ENCODE results near the gene CCDC186. TPM values are rescaled to one million over a fixed set of nuclear protein-coding genes. Genes with fewer than 3 reads are reported as not detected.

Gene CCDC186
- 3.2 to 6.8 TPM (median 5.3 TPM) in 5 replicates for total RNA-seq (2022; extraction: Qiagen RNA extraction)

GRCh38 chr10:114173921-114174694 is at the start of gene CCDC186:
TSS of gene CCDC186 (minus strand) at chr10:114174203. CDS start at chr10:114163268, 10,935 bp downstream.

DNA sequence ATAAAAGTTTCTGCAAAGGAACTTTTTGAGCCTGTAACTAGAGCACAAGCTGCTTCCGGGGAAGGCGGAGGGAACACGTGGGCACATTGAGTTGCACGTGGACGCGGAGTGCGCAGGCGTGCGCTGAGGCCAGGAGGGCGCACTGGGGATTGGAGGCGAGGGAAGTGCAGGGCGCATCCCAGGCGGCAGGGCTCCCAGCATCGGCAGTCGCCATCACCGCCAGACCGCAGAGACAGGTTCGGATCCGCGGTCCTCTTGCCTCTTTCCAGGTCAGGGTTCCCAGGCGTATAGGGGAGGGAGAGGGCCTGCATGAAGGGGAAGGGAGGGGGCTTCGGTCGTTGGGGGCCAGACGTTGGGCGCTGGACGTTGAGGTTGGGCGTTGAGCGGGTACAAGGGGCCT is 5.1 kb upstream of the CCDC186 start, which contains the start of gene TDRD1:
Gene TDRD1 (plus strand): TSS at position 206 of the 400 bp plus-strand sequence. CDS start 8,479 bp downstream, outside the sequence.

Other genes with a start within 250 kb of the CCDC186 start
- gene ADRB1, start 130.3 kb downstream of the CCDC186 start, total RNA-seq (2022; extraction: Qiagen RNA extraction), result 1.1 to 1.4 TPM (median 1.2 TPM) in 5 replicates
- not detected in 5 replicates for gene TDRD1, start 5.2 kb upstream of the CCDC186 start, total RNA-seq (2022; extraction: Qiagen RNA extraction)
- 0.05 TPM in 3 of 5 replicates, not detected in the others for gene VWA2, start 65.1 kb upstream of the CCDC186 start, total RNA-seq (2022; extraction: Qiagen RNA extraction)
- 17.9 to 27.3 TPM (median 23.5 TPM) in 5 replicates for gene AFAP1L2, start 230.3 kb upstream of the CCDC186 start, total RNA-seq (2022; extraction: Qiagen RNA extraction)